Naive thymus-derived CD4-positive, alpha-beta T cell (primary cell): Measurements from ENCODE around the gene THAP7. TPM values are rescaled to one million over a fixed set of nuclear protein-coding genes. Genes with fewer than 3 reads are reported as not detected.

Experiments used
- ATAC-seq: fragments of 150-1000 bp; cut with Tn5 transposase; 2 replicates; pipeline ENCODE4 v1.10.0; 2021; ENCODE audit warnings: mild to moderate bottlenecking, moderate library complexity
- CTCF ChIA-PET: fragments of 350-600 bp; sonication (Branson Sonifier 250); formaldehyde crosslinking; loops from one replicate; lab custom pipeline; 2021; ENCODE audit warnings: antibody characterized with exemption; lab: Charles Lee
- POLR2A ChIA-PET: fragments of 350-600 bp; sonication (Branson Sonifier 250); formaldehyde crosslinking; loops from one replicate; lab custom pipeline; 2021; ENCODE audit warnings: antibody characterized with exemption, inconsistent platforms; lab: Charles Lee
- DNase-seq, 9 donors: peaks; one replicate each; pipeline versions ENCODE4 v3.0.0 to v3.0.0-alpha.2; 2020 to 2022; ENCODE audit warnings: mixed read lengths in 1 of 9
- H3K27ac ChIP-seq: one replicate; pipeline ENCODE4 v1.7.0; 2013; ENCODE audit warnings: mild to moderate bottlenecking, low read depth, low read length, moderate library complexity
- H3K27me3 ChIP-seq, 2 donors: one replicate each; pipeline ENCODE4 v1.7.0; 2013; ENCODE audit warnings: low read length in 2 of 2, mild to moderate bottlenecking in 2 of 2, moderate library complexity in 2 of 2; ENCODE audit not compliant: control insufficient read depth in 2 of 2, insufficient read depth in 2 of 2
- H3K36me3 ChIP-seq, 3 experiments: 1 replicate in 2 of 3; 2 replicates in 1 of 3; pipeline ENCODE4 v1.7.0; 2013; ENCODE audit warnings: low read length in 3 of 3, mild to moderate bottlenecking in 3 of 3, moderate library complexity in 1 of 3; ENCODE audit not compliant: insufficient read depth in 3 of 3, control insufficient read depth in 2 of 3
- H3K4me1 ChIP-seq, 2 donors: one replicate each; pipeline ENCODE4 v1.7.0; 2013; ENCODE audit warnings: low read length in 2 of 2, mild to moderate bottlenecking in 2 of 2, moderate library complexity in 1 of 2; ENCODE audit not compliant: control insufficient read depth in 2 of 2, insufficient read depth in 2 of 2
- H3K4me3 ChIP-seq: 2 replicates; pipeline ENCODE4 v1.7.0; 2013; ENCODE audit warnings: mild to moderate bottlenecking, low read length
- H3K9me3 ChIP-seq, 3 experiments: 1 replicate in 2 of 3; 2 replicates in 1 of 3; pipeline ENCODE4 v1.7.0; 2013; ENCODE audit warnings: low read length in 3 of 3; ENCODE audit not compliant: control insufficient read depth in 2 of 3
- H3K27ac Mint-ChIP-seq, 9 donors: one replicate each; pipeline ENCODE4 v1.8.0; 2020 to 2022; ENCODE audit warnings: mixed read lengths in 9 of 9, mild to moderate bottlenecking in 8 of 9, moderate library complexity in 5 of 9, inconsistent platforms in 2 of 9
- H3K27me3 Mint-ChIP-seq, 5 donors: one replicate each; pipeline ENCODE4 v1.8.0; 2021 to 2022; ENCODE audit warnings: mixed read lengths in 5 of 5, mild to moderate bottlenecking in 1 of 5
- H3K36me3 Mint-ChIP-seq, 5 donors: one replicate each; pipeline ENCODE4 v1.8.0; 2020 to 2022; ENCODE audit warnings: mixed read lengths in 5 of 5, mild to moderate bottlenecking in 3 of 5, inconsistent platforms in 1 of 5
- H3K4me1 Mint-ChIP-seq, 7 donors: one replicate each; pipeline ENCODE4 v1.8.0; 2020 to 2022; ENCODE audit warnings: mixed read lengths in 7 of 7, mild to moderate bottlenecking in 3 of 7, inconsistent platforms in 1 of 7
- H3K4me3 Mint-ChIP-seq, 10 donors: one replicate each; pipeline ENCODE4 v1.8.0; 2020 to 2022; ENCODE audit warnings: mild to moderate bottlenecking in 10 of 10, mixed read lengths in 10 of 10, moderate library complexity in 6 of 10, inconsistent platforms in 2 of 10
- H3K9me3 Mint-ChIP-seq, 11 donors: one replicate each; pipeline ENCODE4 v1.8.0; 2020 to 2022; ENCODE audit warnings: mixed read lengths in 11 of 11, mild to moderate bottlenecking in 4 of 11, inconsistent platforms in 1 of 11, moderate library complexity in 1 of 11
- intact Hi-C, 2 donors: fragments of 100-400 bp; cut with micrococcal nuclease; formaldehyde crosslinking; loops; one replicate each; pipeline ENCODE4 v1.15.1; 2023
- polyA plus RNA-seq, 2 donors: library from polyadenylated mRNA; unstranded; fragments of 300-500 nt; fragmentation: Illumina TruSeq; gene quantifications; one replicate each; pipeline ENCODE4 v1.2.3, GENCODE V29; 2021
- total RNA-seq, 6 experiments: library from RNA in 5 of 6; stranded (reverse) in 5 of 6; gene quantifications; 1 replicate in 5 of 6; 2 replicates in 1 of 6; pipeline ENCODE4 v1.2.3 and lab custom pipeline; 2021 to 2026

The THAP7 gene
- total and polyA plus RNA-seq, 7 experiments from 2014 or later = 25.8 to 73.3 (median 64.7) TPM

GRCh38 chr22:20991252-20992055 lies 10.5 kb downstream of the THAP7 start:
- intact Hi-C loops = no loop called here
- Mint-ChIP-seq H3K27ac (no peak overlapping the region), H3K4me3 (no peak overlapping the region), H3K4me1 (peaks cover 0 to 12% (median 6%) of the 10 kb centered on the region in 7 donors), H3K27me3 (no peaks in the 10 kb centered on the region), H3K36me3 (peaks cover 0 to 8% (median 2%) of the 10 kb centered on the region in 5 donors), H3K9me3 (peaks cover 0 to 1% (median 0%) of the 10 kb centered on the region in 11 donors)
- POLR2A ChIA-PET = interaction anchor here (0.7 to 2.7 kb wide), 4 partner anchors 8 to 150 kb away, joined by 3 to 21 read pairs (median 6); partner anchors contain the start of genes LZTR1 and THAP7
- H3K36me3 ChIP-seq = peaks cover 0 to 73% (median 7%) of the 10 kb centered on the region in 3 experiments
- no peak for ATAC-seq
- no peaks in the 10 kb centered on the region for H3K27me3 ChIP-seq
- H3K27ac ChIP-seq = no peak overlapping the region
- peaks cover 0 to 5% of the 10 kb centered on the region in 2 donors for H3K4me1 ChIP-seq
- no peak overlapping the region for H3K4me3 ChIP-seq
- DNase-seq = no peak
- CTCF ChIA-PET = interaction anchor here (0.6 kb wide), 1 partner anchor 543 kb away, joined by 4 read pairs; no protein-coding TSS in a partner anchor
- no peaks in the 10 kb centered on the region for H3K9me3 ChIP-seq

DNA sequence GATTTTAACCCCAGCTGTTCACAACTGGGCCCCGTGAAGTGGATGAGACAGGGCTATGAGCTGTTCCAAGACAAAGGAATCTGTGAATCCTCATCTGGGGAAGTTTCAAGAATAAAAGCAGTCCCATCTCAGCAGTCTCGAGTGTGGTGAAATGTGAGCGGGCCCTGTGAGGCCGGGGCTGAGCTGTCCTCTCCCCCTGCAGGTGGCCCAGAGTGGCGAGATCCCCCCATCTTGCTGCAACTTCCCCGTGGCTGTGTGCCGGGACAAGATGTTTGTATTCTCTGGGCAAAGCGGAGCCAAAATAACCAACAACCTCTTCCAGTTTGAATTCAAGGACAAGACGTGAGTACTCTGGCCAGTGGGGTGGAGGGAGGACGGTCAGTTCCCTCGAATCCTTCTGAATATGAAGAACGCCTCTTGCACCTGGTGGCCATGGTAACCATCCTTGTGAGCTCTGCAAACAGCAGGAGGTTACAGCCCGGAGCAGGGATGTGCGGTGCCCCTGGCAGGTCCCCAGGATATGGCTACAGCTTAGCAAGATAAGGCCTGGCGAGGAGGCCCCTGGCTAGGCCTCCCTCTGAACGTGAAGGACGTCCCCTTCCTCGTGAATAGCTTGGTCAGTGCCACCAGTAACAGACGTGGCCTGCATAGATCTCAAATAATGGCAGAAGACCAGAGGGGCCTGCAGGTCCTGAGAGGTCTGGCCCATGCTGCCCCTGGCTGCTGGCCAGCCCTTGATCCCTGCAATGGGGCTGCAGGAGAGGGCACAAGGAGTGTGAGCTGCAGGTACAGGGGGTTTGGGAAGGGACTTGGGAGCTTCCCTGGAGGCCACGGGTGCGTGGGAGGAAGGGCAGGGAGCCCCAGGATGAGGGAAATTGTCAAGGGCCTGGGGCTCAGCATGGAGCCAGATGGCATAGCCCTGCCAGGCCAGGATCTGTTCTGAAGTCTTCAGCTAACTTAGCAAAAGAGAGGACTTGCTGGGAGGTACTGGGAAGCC lies 11.4 kb downstream of the THAP7 start:
- DNase-seq (no peak), ATAC-seq (no peak)
- Histone ChIP-seq H3K27me3 (no peaks in the 10 kb centered on the region), H3K4me1 (peaks cover 0 to 5% of the 10 kb centered on the region in 2 donors), H3K9me3 (no peaks in the 10 kb centered on the region), H3K27ac (no peak overlapping the region), H3K4me3 (no peak overlapping the region), H3K36me3 (peaks cover 0 to 70% (median 7%) of the 10 kb centered on the region in 3 experiments)
- no peaks in the 10 kb centered on the region for H3K27me3 Mint-ChIP-seq
- no peak overlapping the region for H3K4me3 Mint-ChIP-seq
- peaks cover 0 to 16% (median 8%) of the 10 kb centered on the region in 7 donors for H3K4me1 Mint-ChIP-seq
- intact Hi-C loops = no loop called here
- peaks cover 0 to 12% (median 5%) of the 10 kb centered on the region in 5 donors for H3K36me3 Mint-ChIP-seq
- peak overlapping the region in 2 of 9 donors; percentile 62 to 72 for H3K27ac Mint-ChIP-seq
- peaks cover 0 to 1% (median 0%) of the 10 kb centered on the region in 11 donors for H3K9me3 Mint-ChIP-seq
- ChIA-PET POLR2A (interaction anchor here (1.5 to 2.7 kb wide), 3 partner anchors 8 to 12 kb away, joined by 5 to 21 read pairs (median 8); partner anchors contain the start of genes LZTR1 and THAP7), CTCF (no interaction called here)

DNA sequence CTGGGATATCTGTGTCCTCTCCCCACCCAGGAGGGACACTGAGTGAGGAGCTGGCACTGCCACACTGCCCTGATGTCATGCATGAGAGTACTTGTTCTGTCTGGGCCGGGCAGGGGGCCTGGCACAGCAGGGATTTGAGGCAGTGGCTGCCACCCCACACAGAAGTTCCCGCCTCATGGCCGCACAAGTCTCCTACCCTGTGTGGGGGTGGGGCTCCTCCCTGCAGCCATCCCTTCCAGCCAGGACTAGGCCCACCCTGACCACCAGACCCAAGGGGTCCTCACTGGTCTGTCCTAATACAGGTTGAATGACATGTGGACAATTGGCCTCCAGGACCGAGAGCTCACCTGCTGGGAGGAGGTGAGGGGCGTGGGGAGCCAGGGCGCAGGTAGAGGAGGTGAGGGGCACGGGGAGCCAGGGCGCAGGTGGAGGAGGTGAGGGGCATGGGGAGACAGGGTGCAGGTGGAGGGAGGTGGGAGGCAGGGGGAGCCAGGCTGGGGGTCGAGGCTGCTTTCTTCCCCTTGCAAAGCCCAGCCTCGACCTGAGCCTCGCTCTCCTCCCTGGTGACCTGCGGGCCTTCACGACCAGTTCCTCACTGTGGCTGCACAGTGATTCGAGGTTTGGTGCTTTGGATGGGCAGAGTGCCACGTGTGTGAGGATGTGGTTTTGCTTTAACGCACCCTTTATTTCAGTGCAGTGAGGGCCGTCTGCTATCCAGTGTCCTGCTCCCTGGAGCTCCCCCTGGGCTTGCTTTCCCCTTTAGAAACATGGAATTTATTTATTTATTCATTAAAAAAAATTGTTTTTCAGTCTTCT lies 12.4 kb downstream of the THAP7 start:
- H3K4me3 ChIP-seq = no peak overlapping the region
- Mint-ChIP-seq H3K36me3 (peaks cover 0 to 12% (median 5%) of the 10 kb centered on the region in 5 donors), H3K27ac (no peak overlapping the region), H3K9me3 (peaks cover 0 to 1% (median 0%) of the 10 kb centered on the region in 11 donors), H3K27me3 (no peaks in the 10 kb centered on the region), H3K4me1 (peaks cover 0 to 16% (median 8%) of the 10 kb centered on the region in 7 donors), H3K4me3 (no peak overlapping the region)
- CTCF ChIA-PET = no interaction called here
- peaks cover 0 to 64% (median 7%) of the 10 kb centered on the region in 3 experiments for H3K36me3 ChIP-seq
- POLR2A ChIA-PET = interaction anchor here (1.7 to 2.7 kb wide), 2 partner anchors 7 to 13 kb away, joined by 8 to 21 read pairs; partner anchors contain the start of genes LZTR1 and THAP7
- peaks cover 0 to 5% of the 10 kb centered on the region in 2 donors for H3K4me1 ChIP-seq
- intact Hi-C loops = loop anchor here in 1 of 2 donors (10.0 kb wide), 1 partner anchor 855 kb away; no protein-coding TSS in a partner anchor
- no peaks in the 10 kb centered on the region for H3K9me3 ChIP-seq
- no peak for DNase-seq
- ATAC-seq = no peak
- no peaks in the 10 kb centered on the region for H3K27me3 ChIP-seq
- no peak overlapping the region for H3K27ac ChIP-seq

DNA sequence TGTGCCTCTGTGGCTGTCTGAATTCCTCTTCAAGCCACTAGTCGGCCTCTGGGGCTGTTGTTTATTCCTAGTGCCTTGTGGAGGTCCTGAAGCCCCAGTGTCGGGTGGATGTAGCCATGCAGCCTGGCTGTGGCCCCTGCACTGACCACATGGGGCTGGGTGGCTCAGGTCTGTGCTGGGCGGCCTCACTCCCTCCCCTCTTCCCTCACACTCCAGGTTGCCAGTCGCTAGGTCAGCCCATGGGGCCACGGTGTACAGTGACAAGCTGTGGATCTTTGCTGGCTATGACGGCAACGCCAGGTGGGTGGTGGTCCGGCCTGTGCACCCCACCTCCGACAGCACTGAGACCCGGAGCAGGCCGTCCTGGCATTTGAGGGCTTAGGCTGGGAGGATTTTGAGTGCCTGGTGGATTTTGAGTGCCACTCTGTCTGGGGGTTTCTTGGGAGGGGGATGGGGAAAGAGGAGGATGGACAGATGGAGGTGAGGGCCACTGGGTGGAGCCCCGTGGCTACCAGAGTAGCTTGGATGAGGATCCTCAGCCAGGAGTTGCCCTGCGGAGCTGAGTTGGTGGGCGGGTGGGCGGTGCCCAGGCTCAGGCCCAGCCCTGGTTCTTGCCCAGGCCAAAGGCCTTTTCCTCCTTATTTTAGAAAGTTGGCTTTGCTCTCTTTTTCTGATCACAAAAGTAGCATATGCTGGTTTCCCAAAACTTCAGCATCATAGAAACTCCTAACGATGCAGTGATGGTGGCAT lies 13.2 kb downstream of the THAP7 start:
- Histone ChIP-seq H3K36me3 (peaks cover 0 to 57% (median 7%) of the 10 kb centered on the region in 3 experiments), H3K9me3 (no peaks in the 10 kb centered on the region), H3K4me1 (peaks cover 0 to 5% of the 10 kb centered on the region in 2 donors), H3K27ac (no peak overlapping the region), H3K27me3 (no peaks in the 10 kb centered on the region), H3K4me3 (no peak overlapping the region)
- H3K27me3 Mint-ChIP-seq = no peaks in the 10 kb centered on the region
- peaks cover 0 to 1% (median 0%) of the 10 kb centered on the region in 11 donors for H3K9me3 Mint-ChIP-seq
- intact Hi-C loops = loop anchor here in 1 of 2 donors (10.0 kb wide), 1 partner anchor 856 kb away; no protein-coding TSS in a partner anchor
- ATAC-seq (no peak), DNase-seq (no peak)
- ChIA-PET CTCF (no interaction called here), POLR2A (no interaction called here)
- H3K4me1 Mint-ChIP-seq = peaks cover 5 to 21% (median 13%) of the 10 kb centered on the region in 7 donors
- peaks cover 0 to 17% (median 5%) of the 10 kb centered on the region in 5 donors for H3K36me3 Mint-ChIP-seq
- no peak overlapping the region for H3K4me3 Mint-ChIP-seq
- no peak overlapping the region for H3K27ac Mint-ChIP-seq

GRCh38 chr22:20987375-20987774 lies 14.5 kb downstream of the THAP7 start:
- H3K27ac Mint-ChIP-seq = no peak overlapping the region
- no peaks in the 10 kb centered on the region for H3K27me3 Mint-ChIP-seq
- Histone ChIP-seq H3K27me3 (no peaks in the 10 kb centered on the region), H3K36me3 (peaks cover 0 to 43% (median 4%) of the 10 kb centered on the region in 3 experiments), H3K4me3 (no peak overlapping the region), H3K27ac (no peak overlapping the region), H3K9me3 (no peaks in the 10 kb centered on the region), H3K4me1 (peaks cover 8 to 15% of the 10 kb centered on the region in 2 donors)
- intact Hi-C loops = loop anchor here in 1 of 2 donors (10.0 kb wide), 1 partner anchor 857 kb away; no protein-coding TSS in a partner anchor
- H3K4me1 Mint-ChIP-seq = peaks cover 13 to 33% (median 26%) of the 10 kb centered on the region in 7 donors
- CTCF ChIA-PET = interaction anchor here (0.5 kb wide), 1 partner anchor 1310 kb away, joined by 4 read pairs; no protein-coding TSS in a partner anchor
- peaks cover 0 to 1% (median 0%) of the 10 kb centered on the region in 11 donors for H3K9me3 Mint-ChIP-seq
- H3K4me3 Mint-ChIP-seq = no peak overlapping the region
- POLR2A ChIA-PET = no interaction called here
- DNase-seq (no peak), ATAC-seq (no peak)
- H3K36me3 Mint-ChIP-seq = peaks cover 0 to 17% (median 5%) of the 10 kb centered on the region in 5 donors
